K562 (cell line): ENCODE results near the gene MAST4. TPM values are rescaled to one million over a fixed set of nuclear protein-coding genes. Genes with fewer than 3 reads are reported as not detected.

Experiments used
- ATAC-seq: fragments of 200-7000 bp; cut with Tn5 transposase; 3 replicates; pipeline ENCODE4 v1.9.1; 2020; ENCODE audit warnings: moderate library complexity
- BruUV-seq: library from RNA; stranded (reverse); fragments of 400-500 nt; replicated peaks from 2 replicates; lab custom pipeline; 2021; lab: Mats Ljungman, UMichigan
- CTCF ChIA-PET: fragments of 300-600 bp; formaldehyde crosslinking; extraction: SDS; loops from one replicate; lab custom pipeline; 2021; ENCODE audit warnings: low intra/inter-chr PET ratio; lab: Yijun Ruan, JAX
- POLR2A ChIA-PET: fragments of 300-600, 350-650 bp; sonication (Branson Sonifier 250); formaldehyde crosslinking; extraction: SDS; loops from one replicate; lab custom pipeline; 2021; ENCODE audit warnings: antibody characterized with exemption, inconsistent platforms; lab: Yijun Ruan, JAX
- DNase-seq, 4 experiments: peaks; one replicate each; pipeline versions ENCODE4 v3.0.0 to v3.0.0-alpha.2; 2011 to 2018; ENCODE audit warnings: low spot score in 3 of 4, mixed read lengths in 3 of 4; ENCODE audit errors: extremely low read depth in 1 of 4
- FAIRE-seq: peaks from 2 replicates; lab custom pipeline; 2011; peaks lifted over from hg19 to GRCh38; lab: Jason Lieb, UNC
- H2AFZ ChIP-seq: 2 replicates; pipeline ENCODE4 v1.6.0; 2011; ENCODE audit warnings: low read depth, low read length, control low read depth, inconsistent platforms
- H3K27ac ChIP-seq: fragments of 200-600 bp; 3 replicates; pipeline ENCODE4 v1.8.0; 2011; ENCODE audit warnings: low read depth, mild to moderate bottlenecking, control low read depth, inconsistent platforms, low read length, moderate library complexity, mixed read lengths; ENCODE audit errors: extremely low read depth
- H3K27me3 ChIP-seq, 2 experiments: fragments of 300-600 bp in 1 of 2; 2 replicates in 1 of 2; 3 replicates in 1 of 2; pipeline versions ENCODE4 v1.6.0 to v1.8.0; 2011; ENCODE audit warnings: inconsistent platforms in 2 of 2, low read length in 2 of 2, mild to moderate bottlenecking in 1 of 2, mixed read lengths in 1 of 2, moderate library complexity in 1 of 2; ENCODE audit not compliant: control insufficient read depth in 2 of 2, insufficient read depth in 2 of 2
- H3K36me3 ChIP-seq: fragments of 300-600 bp; 3 replicates; pipeline ENCODE4 v1.8.0; 2011; ENCODE audit warnings: mild to moderate bottlenecking, low read length, inconsistent platforms; ENCODE audit not compliant: control insufficient read depth, insufficient read depth
- H3K4me1 ChIP-seq, 2 experiments: fragments of 200-600 bp in 1 of 2; replicated peaks in 1 of 2; 2 replicates in 1 of 2; 3 replicates in 1 of 2; pipeline versions ENCODE4 v1.5.1 to v1.8.0; 2011; ENCODE audit warnings: inconsistent platforms in 2 of 2, low read length in 2 of 2, mild to moderate bottlenecking in 1 of 2, mixed read lengths in 1 of 2, moderate library complexity in 1 of 2; ENCODE audit not compliant: control insufficient read depth in 2 of 2, insufficient read depth in 2 of 2
- H3K4me2 ChIP-seq: 2 replicates; pipeline ENCODE4 v1.6.1; 2011; ENCODE audit warnings: low read length, control low read depth, inconsistent platforms, mixed read lengths; ENCODE audit not compliant: insufficient read depth
- H3K4me3 ChIP-seq: fragments of 200-600 bp; sonication (generic), shearing (Covaris generic); 2 replicates; pipeline ENCODE4 v1.5.1; 2016; ENCODE audit warnings: control low read depth, inconsistent platforms
- H3K79me2 ChIP-seq: fragments of 200-600 bp; 3 replicates; pipeline ENCODE4 v1.8.0; 2011; ENCODE audit warnings: low read length, inconsistent platforms; ENCODE audit not compliant: control insufficient read depth, insufficient read depth
- H3K9ac ChIP-seq, 2 experiments: 2 replicates each; pipeline versions ENCODE4 v1.6.0 to v1.6.1; 2011; ENCODE audit warnings: low read depth in 2 of 2, low read length in 2 of 2, control low read depth in 1 of 2, inconsistent platforms in 1 of 2, mild to moderate bottlenecking in 1 of 2, mixed read lengths in 1 of 2; ENCODE audit not compliant: insufficient read depth in 1 of 2
- H3K9me1 ChIP-seq: one replicate; pipeline ENCODE4 v1.6.0; 2011; ENCODE audit warnings: inconsistent platforms, mild to moderate bottlenecking, low read length, moderate library complexity; ENCODE audit not compliant: control insufficient read depth, insufficient read depth
- H3K9me3 ChIP-seq: replicated peaks from 2 replicates; pipeline ENCODE4 v1.5.1; 2011; ENCODE audit warnings: low read depth, low read length, inconsistent platforms; ENCODE audit not compliant: control insufficient read depth, insufficient read depth
- H4K20me1 ChIP-seq: replicated peaks from 2 replicates; pipeline ENCODE4 v1.6.1; 2011; ENCODE audit warnings: low read length, inconsistent platforms, mixed read lengths; ENCODE audit not compliant: control insufficient read depth, insufficient read depth
- ATF4 ChIP-seq: fragments of 450-650 bp; formaldehyde crosslinking; IDR thresholded peaks from 2 replicates; pipeline ENCODE4 v1.4.0; 2022; ENCODE audit warnings: mild to moderate bottlenecking, moderate library complexity
- BRCA1 ChIP-seq, 2 experiments: fragments of 450-650 bp in 1 of 2; sonication (generic) in 1 of 2; formaldehyde crosslinking in 1 of 2; IDR thresholded peaks; 2 replicates each; pipeline versions ENCODE4 v1.5.0 to v1.6.1; 2017 to 2020; ENCODE audit warnings: mild to moderate bottlenecking in 1 of 2, missing genetic modification reagents in 1 of 2
- HDAC2 ChIP-seq: fragments of 450-650 bp; IDR thresholded peaks from 2 replicates; pipeline ENCODE4 v1.6.1; 2016; ENCODE audit warnings: mild to moderate bottlenecking
- ILK ChIP-seq: fragments of 450-650 bp; IDR thresholded peaks from 2 replicates; pipeline ENCODE4 v1.6.1; 2016; ENCODE audit warnings: missing genetic modification characterization, low read depth, mild to moderate bottlenecking, missing compliant biosample characterization, moderate library complexity, borderline replicate concordance
- KDM1A ChIP-seq, 2 experiments: fragments of 450-650 bp; IDR thresholded peaks; 2 replicates each; pipeline ENCODE4 v1.6.1; 2016; ENCODE audit warnings: mild to moderate bottlenecking in 2 of 2
- KDM4B ChIP-seq, 2 experiments: fragments of 450-650 bp in 1 of 2; sonication (generic) in 1 of 2; IDR thresholded peaks; 2 replicates each; pipeline ENCODE4 v1.6.1; 2016 to 2017; ENCODE audit warnings: borderline replicate concordance in 2 of 2, antibody characterized with exemption in 1 of 2, low read depth in 1 of 2, mild to moderate bottlenecking in 1 of 2
- NFRKB ChIP-seq: fragments of 450-650 bp; IDR thresholded peaks from 2 replicates; pipeline ENCODE4 v1.6.1; 2016; ENCODE audit warnings: low read depth
- SMAD4 ChIP-seq: fragments of 250-450 bp; sonication (Bioruptor Pico); conservative IDR thresholded peaks from 2 replicates; pipeline ENCODE4 v1.8.0; 2021; ENCODE audit warnings: inconsistent platforms, mild to moderate bottlenecking, moderate library complexity
- SRSF9 ChIP-seq: fragments of 200-400 bp; formaldehyde crosslinking; IDR thresholded peaks from 2 replicates; pipeline ENCODE4 v1.6.1; 2017; ENCODE audit warnings: low read depth, low read length, borderline replicate concordance
- TCF3 ChIP-seq: sonication (generic); formaldehyde crosslinking; IDR thresholded peaks from 2 replicates; pipeline ENCODE4 v1.4.0; 2020; ENCODE audit warnings: mild to moderate bottlenecking, missing genetic modification reagents
- ZKSCAN1 ChIP-seq: fragments of 150-350 bp; IDR thresholded peaks from 2 replicates; pipeline ENCODE4 v1.6.1; 2016; ENCODE audit warnings: low read depth, low read length
- WGBS: fragments of 100-300 bp; shearing (Covaris generic); methylation state at CpG from one replicate; pipeline ENCODE4 v1.1.6; 2016; ENCODE audit warnings: low coverage, mixed read lengths; ENCODE audit not compliant: insufficient coverage; ENCODE audit errors: missing lambda C conversion rate; 5-methylcytosine and 5-hydroxymethylcytosine counted together
- in situ Hi-C: fragments of 300-500 bp; cut with MboI; formaldehyde crosslinking; loops from 4 replicates; pipeline ENCODE4 v1.15.0; 2018; ENCODE audit warnings: inconsistent platforms, mixed read lengths
- intact Hi-C: fragments of 100-400 bp; cut with micrococcal nuclease; formaldehyde crosslinking; loops from 2 replicates; pipeline ENCODE4 v1.14.2; 2022
- polyA plus RNA-seq, 8 experiments: library from polyadenylated mRNA; depleted of rRNA in 4 of 8; stranded (reverse) in 5 of 8; unstranded in 3 of 8; fragments of >200 nt; fragmentation: Nextera tagmentation in 2 of 8; fragmentation: Illumina TruSeq in 1 of 8; extraction: Ambion mirVana in 2 of 8; extraction: Trizol in 1 of 8; gene quantifications; 2 replicates each; pipeline versions ENCODE4 v1.2.1 to v1.2.3, GENCODE V29; 2011 to 2014; ENCODE audit warnings: inconsistent platforms in 1 of 8, missing spikeins in 1 of 8
- total RNA-seq, 7 experiments: library from RNA; depleted of rRNA in 6 of 7; stranded (reverse); fragments of >200 nt in 6 of 7; fragmentation: Illumina TruSeq in 2 of 7; extraction: Trizol in 2 of 7; gene quantifications; 2 replicates each; pipeline versions ENCODE4 v1.2.1 to v1.2.3, GENCODE V29; 2011 to 2021; ENCODE audit warnings: low replicate concordance in 1 of 7
- TF ChIP-seq, protein P1 (sequence below), 2 experiments: fragments of 200-800 bp in 1 of 2; sonication (Bioruptor generic) in 1 of 2; sonication (generic) in 1 of 2; formaldehyde crosslinking in 1 of 2; IDR thresholded peaks in 1 of 2; conservative IDR thresholded peaks in 1 of 2; 2 replicates each; pipeline versions ENCODE4 v1.5.0 to v1.6.1; 2016 to 2020; ENCODE audit warnings: missing compliant biosample characterization in 1 of 2, missing genetic modification characterization in 1 of 2, missing genetic modification reagents in 1 of 2
- TF ChIP-seq, protein P2 (sequence below), 2 experiments: fragments of 450-650 bp; conservative IDR thresholded peaks; 2 replicates each; pipeline ENCODE4 v1.6.1; 2017; ENCODE audit warnings: mild to moderate bottlenecking in 2 of 2, moderate library complexity in 2 of 2
- TF ChIP-seq, protein P3 (sequence below): fragments of 250-450 bp; sonication (Bioruptor Pico); IDR thresholded peaks from 2 replicates; pipeline ENCODE4 v1.8.0; 2022; ENCODE audit warnings: inconsistent platforms, mild to moderate bottlenecking, moderate library complexity, borderline replicate concordance
- TF ChIP-seq, protein P4 (sequence below): sonication (generic); formaldehyde crosslinking; IDR thresholded peaks from 2 replicates; pipeline ENCODE4 v1.9.0; 2022; ENCODE audit warnings: mild to moderate bottlenecking, missing genetic modification reagents

MAST4 gene
- total and polyA plus RNA-seq, 9 of the 15 experiments (the other 6 are each of a cell fraction or from before 2014, with no cell fraction given) = 0.88 to 10.1 (median 5.2) TPM

DNA sequence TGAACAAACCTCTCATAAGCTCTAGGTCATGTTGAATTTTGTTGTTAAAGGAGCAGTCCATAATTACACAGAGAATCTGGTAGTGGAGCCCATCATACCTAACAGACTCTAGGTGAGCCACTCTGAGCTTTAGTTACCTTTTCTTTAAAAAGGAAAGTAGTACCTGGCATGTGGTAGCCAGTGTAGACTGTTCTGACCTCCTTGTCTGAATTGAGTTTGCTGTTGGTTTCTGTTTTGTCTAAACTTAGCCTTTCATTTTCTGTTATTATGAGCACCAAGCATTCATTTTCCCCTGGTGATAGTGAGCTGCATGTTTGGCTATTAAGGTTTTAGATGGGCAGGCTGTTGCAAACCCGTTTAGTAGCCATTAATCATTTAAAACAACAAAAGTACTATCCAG lies 112.2 kb downstream of the MAST4 start (continued):
- TF ChIP-seq, protein P1, sequence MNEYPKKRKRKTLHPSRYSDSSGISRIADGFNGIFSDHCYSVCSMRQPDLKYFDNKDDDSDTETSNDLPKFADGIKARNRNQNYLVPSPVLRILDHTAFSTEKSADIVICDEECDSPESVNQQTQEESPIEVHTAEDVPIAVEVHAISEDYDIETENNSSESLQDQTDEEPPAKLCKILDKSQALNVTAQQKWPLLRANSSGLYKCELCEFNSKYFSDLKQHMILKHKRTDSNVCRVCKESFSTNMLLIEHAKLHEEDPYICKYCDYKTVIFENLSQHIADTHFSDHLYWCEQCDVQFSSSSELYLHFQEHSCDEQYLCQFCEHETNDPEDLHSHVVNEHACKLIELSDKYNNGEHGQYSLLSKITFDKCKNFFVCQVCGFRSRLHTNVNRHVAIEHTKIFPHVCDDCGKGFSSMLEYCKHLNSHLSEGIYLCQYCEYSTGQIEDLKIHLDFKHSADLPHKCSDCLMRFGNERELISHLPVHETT (CRISPR knock-in tag; conservative IDR thresholded peaks at IDR 0.05 in 1 of 2, IDR thresholded peaks at IDR 0.05 in 1 of 2) = no peak
- no peak for TF ChIP-seq TCF3 (CRISPR knock-in tag)
- TF ChIP-seq, protein P2, sequence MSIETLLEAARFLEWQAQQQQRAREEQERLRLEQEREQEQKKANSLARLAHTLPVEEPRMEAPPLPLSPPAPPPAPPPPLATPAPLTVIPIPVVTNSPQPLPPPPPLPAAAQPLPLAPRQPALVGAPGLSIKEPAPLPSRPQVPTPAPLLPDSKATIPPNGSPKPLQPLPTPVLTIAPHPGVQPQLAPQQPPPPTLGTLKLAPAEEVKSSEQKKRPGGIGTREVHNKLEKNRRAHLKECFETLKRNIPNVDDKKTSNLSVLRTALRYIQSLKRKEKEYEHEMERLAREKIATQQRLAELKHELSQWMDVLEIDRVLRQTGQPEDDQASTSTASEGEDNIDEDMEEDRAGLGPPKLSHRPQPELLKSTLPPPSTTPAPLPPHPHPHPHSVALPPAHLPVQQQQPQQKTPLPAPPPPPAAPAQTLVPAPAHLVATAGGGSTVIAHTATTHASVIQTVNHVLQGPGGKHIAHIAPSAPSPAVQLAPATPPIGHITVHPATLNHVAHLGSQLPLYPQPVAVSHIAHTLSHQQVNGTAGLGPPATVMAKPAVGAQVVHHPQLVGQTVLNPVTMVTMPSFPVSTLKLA (conservative IDR thresholded peaks at IDR 0.05) = no peak

GRCh38 chr5:66710557-66711088 lies 114.4 kb downstream of the MAST4 start:
- Histone ChIP-seq H3K79me2 (no peaks in the 10 kb centered on the region), H3K4me2 (no peak overlapping the region), H3K4me1 (no peaks in the 10 kb centered on the region), H3K9ac (no peak overlapping the region), H3K27ac (no peak overlapping the region), H3K36me3 (no peaks in the 10 kb centered on the region), H2AFZ (no peak overlapping the region), H3K9me1 (no peaks in the 10 kb centered on the region), H3K4me3 (no peak overlapping the region), H4K20me1 (no peaks in the 10 kb centered on the region), H3K9me3 (no peaks in the 10 kb centered on the region), H3K27me3 (peaks cover 0 to 2% of the 10 kb centered on the region in 2 experiments; a peak in 1 of 5 replicates)
- BruUV-seq = no TSS peak
- ATAC-seq = no peak
- ChIA-PET POLR2A (no interaction called here), CTCF (no interaction called here)
- no peak for FAIRE-seq
- intact Hi-C loops = no loop called here
- no peak for DNase-seq
- in situ Hi-C loops = no loop called here
- 0% methylated on average over 5 of the region's 5 CpGs for WGBS
- TF ChIP-seq SMAD4 (CRISPR knock-in tag) (no peak), NFRKB (no peak), SRSF9 (no peak), KDM4B (IDR thresholded peaks at IDR 0.05; ENCODE audit: borderline replicate concordance in 2 of 2, low read depth in 1 of 2) (no peak), KDM1A (IDR thresholded peaks at IDR 0.05) (no peak), ATF4 (CRISPR knock-in tag) (no peak), ZKSCAN1 (no peak), BRCA1 (IDR thresholded peaks at IDR 0.05) (no peak), BRCA1 (CRISPR knock-in tag; IDR thresholded peaks at IDR 0.05) (no peak), HDAC2 (no peak), ILK (tag) (no peak)
- TF ChIP-seq, protein P3, sequence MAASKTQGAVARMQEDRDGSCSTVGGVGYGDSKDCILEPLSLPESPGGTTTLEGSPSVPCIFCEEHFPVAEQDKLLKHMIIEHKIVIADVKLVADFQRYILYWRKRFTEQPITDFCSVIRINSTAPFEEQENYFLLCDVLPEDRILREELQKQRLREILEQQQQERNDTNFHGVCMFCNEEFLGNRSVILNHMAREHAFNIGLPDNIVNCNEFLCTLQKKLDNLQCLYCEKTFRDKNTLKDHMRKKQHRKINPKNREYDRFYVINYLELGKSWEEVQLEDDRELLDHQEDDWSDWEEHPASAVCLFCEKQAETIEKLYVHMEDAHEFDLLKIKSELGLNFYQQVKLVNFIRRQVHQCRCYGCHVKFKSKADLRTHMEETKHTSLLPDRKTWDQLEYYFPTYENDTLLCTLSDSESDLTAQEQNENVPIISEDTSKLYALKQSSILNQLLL = no peak
- TF ChIP-seq, protein P4, sequence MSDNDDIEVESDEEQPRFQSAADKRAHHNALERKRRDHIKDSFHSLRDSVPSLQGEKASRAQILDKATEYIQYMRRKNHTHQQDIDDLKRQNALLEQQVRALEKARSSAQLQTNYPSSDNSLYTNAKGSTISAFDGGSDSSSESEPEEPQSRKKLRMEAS (CRISPR knock-in tag) = no peak
